ENCODE results near the gene DCDC2. TPM values are rescaled to one million over a fixed set of nuclear protein-coding genes. Genes with fewer than 3 reads are reported as not detected.
"Not testable (repeated sequence)": the region's sequence is repeated elsewhere in the genome, so short reads cannot be mapped to it uniquely, and the experiment has no call there.

DCDC2 gene
- 1.9 and 2.0 TPM in 2 replicates for total RNA-seq (2014; rRNA removed; shearing (Covaris generic))
- polyA plus RNA-seq (2015; cell fraction: cytosol; rRNA removed): 0.80 and 1.1 TPM in 2 replicates
- 0.62 and 1.1 TPM in 2 replicates for polyA plus RNA-seq (2015; cell fraction: nucleus; rRNA removed)

DNA sequence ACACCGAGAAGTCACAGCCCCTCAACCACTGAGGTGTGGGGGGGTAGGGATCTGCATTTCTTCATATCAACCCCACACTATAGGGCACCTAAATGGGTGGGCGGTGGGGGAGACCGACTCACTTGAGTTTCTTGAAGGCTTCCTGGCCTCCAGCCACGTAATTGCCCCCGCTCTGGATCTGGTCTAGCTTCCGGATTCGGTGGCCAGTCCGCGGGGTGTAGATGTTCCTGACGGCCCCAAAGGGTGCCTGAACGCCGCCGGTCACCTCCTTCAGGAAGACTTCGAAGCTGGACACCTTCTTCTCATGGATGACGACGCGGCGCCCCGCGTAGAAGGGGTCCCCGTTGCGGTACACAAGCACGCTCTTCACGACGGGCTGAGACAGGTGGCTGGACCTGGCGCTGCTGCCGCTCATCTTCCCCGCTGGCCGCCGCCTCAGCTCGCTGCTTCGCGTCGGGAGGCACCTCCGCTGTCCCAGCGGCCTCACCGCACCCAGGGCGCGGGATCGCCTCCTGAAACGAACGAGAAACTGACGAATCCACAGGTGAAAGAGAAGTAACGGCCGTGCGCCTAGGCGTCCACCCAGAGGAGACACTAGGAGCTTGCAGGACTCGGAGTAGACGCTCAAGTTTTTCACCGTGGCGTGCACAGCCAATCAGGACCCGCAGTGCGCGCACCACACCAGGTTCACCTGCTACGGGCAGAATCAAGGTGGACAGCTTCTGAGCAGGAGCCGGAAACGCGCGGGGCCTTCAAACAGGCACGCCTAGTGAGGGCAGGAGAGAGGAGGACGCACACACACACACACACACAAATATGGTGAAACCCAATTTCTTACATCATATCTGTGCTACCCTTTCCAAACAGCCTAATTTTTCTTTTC is at the start of gene DCDC2:
TSS of gene DCDC2 (minus strand) at position 724 of the 883 bp plus-strand sequence. CDS start at position 415, 309 bp downstream.
- no peak for DNase-seq (ENCODE audit: low read depth, low spot score)
- in situ Hi-C loops (cut with HindIII; ENCODE audit: low pct_unique_long_range_greater_than_20kb, low sequenced_read_pairs): no loop called here

- no peak for DNase-seq (ENCODE audit: low read depth, low spot score)
- in situ Hi-C loops (cut with HindIII; ENCODE audit: low pct_unique_long_range_greater_than_20kb, low sequenced_read_pairs): no loop called here
These were observed 47.4 kb upstream of the DCDC2 start for GRCh38 chr6:24405262-24405661.

DNA sequence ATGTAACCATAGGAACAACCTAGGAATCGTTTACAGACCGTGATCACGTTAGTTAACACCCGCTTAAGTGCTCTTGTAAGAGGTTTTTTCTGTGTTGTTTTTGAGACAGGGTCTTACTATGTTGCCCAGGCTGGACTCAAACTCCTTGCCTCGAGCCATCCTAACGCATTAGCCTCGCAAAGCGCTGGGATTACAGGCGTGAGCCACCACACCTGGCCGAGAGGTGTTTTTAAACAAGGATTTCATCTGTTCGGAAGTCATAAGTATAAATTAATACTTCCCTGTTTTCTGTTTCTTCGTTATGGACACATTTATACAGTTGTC is 45.6 kb upstream of the DCDC2 start:
- DNase-seq (ENCODE audit: low read depth, low spot score): no peak
- in situ Hi-C loops (cut with HindIII; ENCODE audit: low pct_unique_long_range_greater_than_20kb, low sequenced_read_pairs): no loop called here

GRCh38 chr6:24402697-24403500 is 45.0 kb upstream of the DCDC2 start, which contains the start of gene MRS2:
Gene MRS2, plus strand, starts transcription at chr6:24402936. Its CDS starts 111 bp downstream, at chr6:24403047.
- in situ Hi-C loops (cut with HindIII; ENCODE audit: low pct_unique_long_range_greater_than_20kb, low sequenced_read_pairs): no loop called here
- DNase-seq (ENCODE audit: low read depth, low spot score): peak; percentile 87

DNA sequence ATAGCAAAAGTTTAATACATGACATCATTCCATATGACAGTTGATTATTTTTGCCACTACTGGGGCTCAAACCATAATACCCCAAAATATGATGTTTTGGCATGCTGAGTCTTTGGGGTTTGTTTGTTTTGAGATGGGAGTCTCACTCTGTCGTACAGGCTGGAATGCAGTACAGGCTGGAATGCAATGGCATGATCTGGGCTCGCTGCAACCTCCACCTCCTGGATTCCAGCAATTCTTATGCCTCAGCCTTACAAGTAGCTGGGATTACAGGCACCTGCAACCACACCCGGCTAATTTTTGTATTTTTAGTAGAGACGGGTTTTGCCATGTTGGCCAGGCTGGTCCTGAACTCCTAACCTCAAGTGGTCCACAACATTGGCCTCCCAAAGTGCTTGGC is 43.6 kb upstream of the DCDC2 start:
- in situ Hi-C loops (cut with HindIII; ENCODE audit: low pct_unique_long_range_greater_than_20kb, low sequenced_read_pairs): no loop called here
- no peak for DNase-seq (ENCODE audit: low read depth, low spot score)

- DNase-seq (ENCODE audit: low read depth, low spot score); in situ Hi-C loops (cut with HindIII; ENCODE audit: low pct_unique_long_range_greater_than_20kb, low sequenced_read_pairs): not testable (repeated sequence)
These were observed 42.5 kb upstream of the DCDC2 start for GRCh38 chr6:24400045-24401039.

DNA sequence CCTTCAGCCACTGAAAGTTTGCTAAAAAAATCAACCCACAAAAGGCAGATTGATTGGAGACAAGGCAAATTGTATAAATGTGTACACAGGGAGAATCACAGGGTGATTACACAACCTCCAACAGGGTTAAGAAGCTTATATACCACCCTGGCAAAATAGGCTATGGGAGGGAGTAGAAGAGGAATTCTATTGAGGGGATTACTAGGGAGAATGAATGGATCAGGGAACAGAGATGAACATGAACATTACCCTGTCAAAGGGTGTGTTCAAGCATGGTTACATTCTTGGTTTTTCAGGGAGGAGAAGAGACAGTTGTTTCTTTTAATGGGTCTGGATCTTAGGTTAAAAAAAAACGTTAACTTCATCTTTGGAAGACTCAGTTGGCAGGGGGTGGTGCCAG is 39.8 kb upstream of the DCDC2 start:
- in situ Hi-C loops (cut with HindIII; ENCODE audit: low pct_unique_long_range_greater_than_20kb, low sequenced_read_pairs): no loop called here
- DNase-seq (ENCODE audit: low read depth, low spot score): no peak

- in situ Hi-C loops (cut with HindIII; ENCODE audit: low pct_unique_long_range_greater_than_20kb, low sequenced_read_pairs): no loop called here
- DNase-seq (ENCODE audit: low read depth, low spot score): no peak
These were observed 39.0 kb upstream of the DCDC2 start for GRCh38 chr6:24396824-24397223.

- in situ Hi-C loops (cut with HindIII; ENCODE audit: low pct_unique_long_range_greater_than_20kb, low sequenced_read_pairs): no loop called here
- DNase-seq (ENCODE audit: low read depth, low spot score): peak; percentile 56
These were observed 37.0 kb upstream of the DCDC2 start for GRCh38 chr6:24394780-24395437.

DNA sequence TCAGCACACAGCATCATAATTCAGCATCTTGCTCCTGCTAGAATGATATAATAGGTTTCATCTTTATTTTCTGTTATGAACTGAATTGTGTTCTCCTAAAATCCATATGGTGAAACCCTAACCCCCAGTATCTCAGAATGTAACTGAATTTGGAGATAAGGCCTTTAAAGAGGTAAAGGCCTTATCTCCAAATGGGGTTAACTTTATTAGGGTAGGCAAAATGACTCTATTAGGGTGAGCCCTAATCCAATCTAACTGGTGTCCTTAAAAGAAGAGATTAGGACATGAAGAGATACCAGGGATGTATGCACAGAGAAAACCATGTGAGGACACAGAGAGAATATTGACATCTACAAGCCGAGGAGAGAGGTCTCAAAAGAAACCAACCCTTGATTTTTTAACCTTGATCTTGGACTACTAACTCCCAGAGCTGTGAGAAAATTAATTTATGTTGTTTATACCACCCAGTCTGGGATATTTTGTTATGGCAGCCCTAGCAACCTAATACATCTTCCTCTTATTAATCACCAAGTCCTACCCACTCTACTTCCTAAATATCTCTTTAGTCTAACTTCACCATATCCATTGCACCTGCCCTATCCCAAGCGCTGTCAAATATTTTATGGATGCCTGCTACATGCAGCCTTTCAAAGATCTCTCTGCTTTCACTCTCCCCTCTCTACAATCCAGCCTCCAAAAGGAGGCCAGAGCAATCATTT is 36.4 kb upstream of the DCDC2 start:
- in situ Hi-C loops (cut with HindIII; ENCODE audit: low pct_unique_long_range_greater_than_20kb, low sequenced_read_pairs): no loop called here
- DNase-seq (ENCODE audit: low read depth, low spot score): no peak

GRCh38 chr6:24391756-24392405 is 34.0 kb upstream of the DCDC2 start:
- in situ Hi-C loops (cut with HindIII; ENCODE audit: low pct_unique_long_range_greater_than_20kb, low sequenced_read_pairs): no loop called here

DNA sequence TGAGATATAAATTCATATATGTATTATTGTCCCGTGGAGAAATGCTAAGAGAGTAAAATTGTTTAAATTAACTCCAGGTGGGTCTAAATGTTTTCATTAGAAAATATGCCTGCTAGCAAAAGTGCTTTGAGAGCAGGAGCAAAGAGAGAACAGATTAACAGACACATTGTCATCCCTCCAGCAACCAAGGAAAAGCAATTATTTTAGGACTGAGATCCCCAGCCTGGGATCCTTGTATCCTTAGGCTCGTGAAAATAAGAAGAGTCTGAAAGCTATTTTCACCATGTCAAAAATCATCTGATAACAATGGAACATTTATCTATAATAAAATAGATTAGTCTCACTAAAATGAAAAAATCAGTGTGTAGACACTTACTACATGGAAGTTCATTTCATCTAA is 33.3 kb upstream of the DCDC2 start:
- DNase-seq (ENCODE audit: low read depth, low spot score): no peak
- in situ Hi-C loops (cut with HindIII; ENCODE audit: low pct_unique_long_range_greater_than_20kb, low sequenced_read_pairs): no loop called here

More at GRCh38 chr6:24391756-24392405, 34.0 kb upstream of the DCDC2 start:
- DNase-seq (ENCODE audit: low read depth, low spot score): no peak

DNA sequence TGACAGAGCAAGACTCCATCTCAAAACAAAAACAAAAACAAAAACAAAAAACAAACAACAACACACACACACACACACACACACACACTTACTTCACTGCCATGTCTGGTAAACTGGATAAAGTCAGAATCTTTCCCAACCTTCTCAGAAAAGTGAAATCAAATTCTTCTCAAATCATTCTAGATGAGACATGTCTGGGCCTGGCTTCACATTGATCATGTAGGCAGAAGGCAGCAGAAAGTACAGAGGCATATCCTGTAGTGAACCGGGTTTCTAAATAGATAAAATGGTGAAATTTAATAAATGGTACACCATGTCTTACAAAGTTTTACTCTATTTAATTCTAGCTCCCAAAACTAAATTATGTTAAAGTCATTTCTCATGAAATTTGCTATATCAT is 30.0 kb upstream of the DCDC2 start:
- in situ Hi-C loops (cut with HindIII; ENCODE audit: low pct_unique_long_range_greater_than_20kb, low sequenced_read_pairs): no loop called here
- no peak for DNase-seq (ENCODE audit: low read depth, low spot score)

DNA sequence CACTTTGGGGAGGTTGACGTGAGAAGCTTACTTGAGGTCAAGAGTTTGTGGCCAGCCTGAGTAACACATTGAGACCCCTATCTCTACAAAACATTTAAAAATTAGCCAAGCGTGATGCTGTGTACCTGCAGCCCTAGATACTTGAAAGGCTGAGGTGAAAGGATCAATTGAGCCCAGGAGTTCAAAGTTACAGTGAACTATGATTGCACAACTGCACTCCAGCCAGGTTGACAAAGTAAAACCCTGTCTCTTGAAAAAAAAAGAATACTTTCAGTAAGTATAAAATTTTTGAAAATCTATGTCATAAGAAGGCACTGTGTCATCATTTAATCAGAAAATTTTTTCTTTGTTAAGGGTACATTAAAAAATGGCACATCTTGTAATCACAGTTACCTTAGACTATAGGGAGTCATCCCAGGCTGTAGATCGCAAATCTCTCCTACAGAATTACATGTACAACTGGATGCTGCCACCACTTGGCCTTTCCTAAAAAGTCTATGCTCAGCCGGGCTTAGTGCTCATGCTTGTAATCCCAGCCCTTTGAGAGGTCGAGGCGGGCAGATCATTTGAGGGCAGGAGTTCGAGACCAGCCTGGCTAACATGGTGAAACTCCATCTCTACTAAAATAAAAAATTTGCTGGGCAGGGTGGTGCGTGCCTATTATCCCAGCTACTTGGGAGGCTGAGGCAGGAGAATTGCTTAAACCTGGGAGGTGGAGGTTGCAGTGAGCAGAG is 27.8 kb upstream of the DCDC2 start:
- in situ Hi-C loops (cut with HindIII; ENCODE audit: low pct_unique_long_range_greater_than_20kb, low sequenced_read_pairs): no loop called here
- peak; percentile 46 for DNase-seq (ENCODE audit: low read depth, low spot score)

Data from SK-MEL-5 (cell line).